Endothelial cell of hepatic sinusoid (primary cell): ENCODE results near the gene PUSL1.

ENCODE experiments used
- in situ Hi-C: cut with HindIII; loops from 2 replicates; pipeline ENCODE4 v1.10.0; 2017; ENCODE audit warnings: low sequenced_read_pairs

The PUSL1 gene

GRCh38 chr1:1321477-1321876, 13.1 kb downstream of the PUSL1 start:
- in situ Hi-C loops: no loop called here

GRCh38 chr1:1322418-1322817, 14.0 kb downstream of the PUSL1 start:
- in situ Hi-C loops: no loop called here

- in situ Hi-C loops: no loop called here
These were observed 14.6 kb downstream of the PUSL1 start for GRCh38 chr1:1322952-1323351.

GRCh38 chr1:1324084-1324523, 15.7 kb downstream of the PUSL1 start:
- in situ Hi-C loops: no loop called here

GRCh38 chr1:1324524-1325287, 16.3 kb downstream of the PUSL1 start, which contains the start of the genes CPTP and INTS11:
Gene CPTP, plus strand, starts transcription at chr1:1324802. Its CDS starts 2,109 bp downstream, at chr1:1326911.
Gene INTS11, minus strand, starts transcription at chr1:1324660. Its CDS starts 52 bp downstream, at chr1:1324608.
- in situ Hi-C loops: no loop called here

GRCh38 chr1:1325288-1326074, 17.1 kb downstream of the PUSL1 start:
- in situ Hi-C loops: no loop called here

GRCh38 chr1:1326075-1326605, 17.7 kb downstream of the PUSL1 start:
- in situ Hi-C loops: no loop called here

GRCh38 chr1:1327291-1327690, 18.9 kb downstream of the PUSL1 start:
- in situ Hi-C loops: no loop called here

GRCh38 chr1:1328254-1328653, 19.9 kb downstream of the PUSL1 start:
- in situ Hi-C loops: no loop called here

- in situ Hi-C loops: no loop called here
These were observed 21.2 kb downstream of the PUSL1 start for GRCh38 chr1:1329304-1330210.

- in situ Hi-C loops: no loop called here
These were observed 22.1 kb downstream of the PUSL1 start for GRCh38 chr1:1330366-1331067.

- in situ Hi-C loops: no loop called here
These were observed 22.9 kb downstream of the PUSL1 start, which contains the start of gene TAS1R3 for GRCh38 chr1:1331068-1331965. Gene TAS1R3, plus strand, starts transcription at chr1:1331280. Its CDS starts 66 bp downstream, at chr1:1331346.

GRCh38 chr1:1332031-1332755, 23.8 kb downstream of the PUSL1 start:
- in situ Hi-C loops: no loop called here

- in situ Hi-C loops: no loop called here
These were observed 24.5 kb downstream of the PUSL1 start for GRCh38 chr1:1332774-1333480.

GRCh38 chr1:1333551-1334241, 25.3 kb downstream of the PUSL1 start:
- in situ Hi-C loops: no loop called here

- in situ Hi-C loops: no loop called here
These were observed 26.4 kb downstream of the PUSL1 start for GRCh38 chr1:1334835-1335234.

- in situ Hi-C loops: no loop called here
These were observed 26.9 kb downstream of the PUSL1 start for GRCh38 chr1:1335283-1335682.
